Activated T-cell treated with anti-CD3 and anti-CD28 coated beads for 48 hours (primary cell): Measurements from ENCODE around the gene CTRB1.
"Not testable (repeated sequence)": the region's sequence is repeated elsewhere in the genome, so short reads cannot be mapped to it uniquely, and the experiment has no call there.

Experiments used
- DNase-seq: peaks from one replicate; pipeline ENCODE4 v3.0.0-alpha.2; 2020; ENCODE audit warnings: low read depth

Gene CTRB1

GRCh38 chr16:75271441-75272096 is 52.8 kb downstream of the CTRB1 start:
- DNase-seq = no peak

DNA sequence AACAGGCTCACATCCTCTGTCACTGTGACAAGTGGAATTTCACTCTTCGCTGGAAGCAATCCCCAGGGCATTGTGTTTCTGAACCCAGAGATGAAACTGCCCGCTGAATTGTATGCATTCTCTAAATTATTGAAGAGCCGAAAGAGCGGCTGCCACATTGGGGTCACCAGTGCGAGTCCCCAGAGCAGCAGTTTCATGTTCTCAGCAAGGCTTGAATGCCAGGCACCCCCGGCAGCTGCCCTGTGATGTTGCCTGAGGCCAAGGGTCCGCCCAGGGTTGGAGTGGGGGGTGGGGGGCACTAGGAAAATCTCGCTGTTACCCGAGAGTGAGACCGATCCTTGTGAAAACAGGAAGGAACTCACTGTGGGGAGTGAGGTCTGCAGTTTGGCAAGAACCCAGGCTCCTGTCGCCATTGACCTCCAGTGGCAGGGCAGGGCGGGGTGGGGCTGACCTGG is 53.3 kb downstream of the CTRB1 start:
- DNase-seq = no peak

DNA sequence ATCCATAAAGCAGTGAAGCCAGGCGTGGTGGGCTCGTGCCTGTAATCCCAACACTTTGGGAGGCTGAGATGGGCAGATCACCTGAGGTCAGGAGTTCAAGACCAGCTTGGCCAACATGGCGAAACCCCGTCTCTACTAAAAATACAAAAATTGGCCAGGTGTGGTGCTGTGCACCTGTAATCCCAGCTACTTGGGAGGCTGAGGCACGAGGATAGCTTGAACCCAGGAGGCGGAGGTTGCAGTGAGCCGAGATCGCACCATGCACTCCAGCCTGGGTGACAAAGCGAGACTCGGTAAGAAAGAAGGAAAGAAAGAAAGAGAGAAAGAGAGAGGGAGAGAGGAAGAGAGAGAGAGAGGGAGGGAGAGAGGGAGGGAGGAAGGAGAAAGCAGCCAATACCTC is 53.8 kb downstream of the CTRB1 start:
- DNase-seq = not testable (repeated sequence)

GRCh38 chr16:75273054-75273925 is 54.5 kb downstream of the CTRB1 start:
- DNase-seq = no peak
